NCI-H526 treated with DMSO at 0.1 percent for 48 hours (cell line): ENCODE results near the gene RNF212B.
"Not testable (repeated sequence)": the region's sequence is repeated elsewhere in the genome, so short reads cannot be mapped to it uniquely, and the experiment has no call there.

ENCODE experiments used
- DNase-seq: peaks from one replicate; lab custom pipeline; 2025; lab: John Stamatoyannopoulos, UW

RNF212B gene

DNA sequence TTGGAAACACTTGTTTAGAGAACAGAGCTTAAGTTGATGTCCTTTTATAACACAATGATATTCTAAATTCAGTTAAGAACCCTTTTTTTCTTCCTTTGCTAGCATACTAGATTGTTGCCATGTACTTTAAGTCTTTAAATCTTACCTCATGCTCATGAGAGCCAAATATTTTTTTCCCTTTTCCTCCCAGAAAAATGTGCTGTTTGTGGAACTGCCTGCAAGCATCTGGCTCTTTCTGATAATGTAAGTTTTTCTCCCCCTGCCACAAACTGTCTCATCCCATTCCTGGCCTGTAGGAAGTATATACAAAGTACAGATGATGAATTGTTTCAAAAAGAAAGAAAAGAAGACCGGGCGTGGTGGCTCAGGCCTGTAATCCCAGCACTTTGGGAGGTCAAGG lies 5.3 kb downstream of the RNF212B start:
- no peak for DNase-seq

DNA sequence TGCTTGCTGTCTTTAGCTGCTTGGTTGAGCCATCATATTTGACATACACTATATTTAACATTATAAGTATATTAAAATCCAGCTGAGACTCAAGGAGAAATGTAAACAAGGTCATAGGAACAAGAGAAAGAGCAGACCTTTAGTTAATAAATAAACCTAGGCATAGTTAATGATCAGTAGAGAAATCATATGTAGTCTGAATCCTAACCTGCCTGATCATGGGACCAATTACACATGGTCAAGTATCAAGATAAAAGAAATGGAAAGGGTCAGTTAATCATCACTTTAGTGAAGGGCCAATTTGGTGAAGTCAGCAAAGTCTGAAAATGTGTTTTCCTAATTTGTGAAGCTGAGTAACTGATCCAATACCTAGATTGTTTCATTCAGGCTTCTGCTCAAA lies 7.5 kb downstream of the RNF212B start:
- DNase-seq: no peak

DNA sequence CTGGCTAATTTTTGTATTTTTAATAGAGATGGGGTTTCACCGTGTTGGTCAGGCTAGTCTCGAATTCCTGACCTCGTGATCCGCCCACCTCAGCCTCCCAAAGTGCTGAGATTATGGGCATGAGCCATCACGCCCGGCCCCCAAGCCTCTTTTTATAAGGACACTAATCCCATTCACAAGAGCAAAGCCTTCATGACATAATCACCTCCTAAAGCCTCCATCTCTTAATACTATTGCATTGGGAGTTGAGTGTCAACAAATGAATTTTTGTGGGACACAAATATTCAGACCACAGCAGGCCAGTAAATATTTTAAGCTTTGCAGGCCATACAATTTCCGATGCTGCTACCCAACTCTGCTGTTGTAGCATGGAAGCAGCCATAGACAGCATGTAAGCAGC lies 10.9 kb downstream of the RNF212B start:
- DNase-seq: no peak

DNA sequence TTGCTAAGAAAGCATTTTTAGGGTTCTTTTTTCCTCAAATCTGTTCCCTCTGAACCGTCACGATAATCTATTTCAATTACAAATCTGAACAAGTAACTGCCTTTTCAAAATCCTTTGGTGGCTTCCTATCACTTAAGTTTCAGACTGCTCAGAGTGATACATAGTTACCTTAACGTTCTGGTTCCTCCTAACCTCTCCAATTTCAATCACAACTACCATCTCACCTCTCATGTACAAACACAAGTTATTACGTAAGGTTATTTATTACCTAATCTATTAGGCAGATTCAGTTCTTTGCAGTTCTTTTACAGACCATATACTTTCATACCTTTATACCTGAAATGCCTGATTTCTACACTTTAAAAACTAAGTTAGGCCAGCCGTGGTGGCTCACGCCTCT lies 12.1 kb downstream of the RNF212B start:
- DNase-seq: no peak

DNA sequence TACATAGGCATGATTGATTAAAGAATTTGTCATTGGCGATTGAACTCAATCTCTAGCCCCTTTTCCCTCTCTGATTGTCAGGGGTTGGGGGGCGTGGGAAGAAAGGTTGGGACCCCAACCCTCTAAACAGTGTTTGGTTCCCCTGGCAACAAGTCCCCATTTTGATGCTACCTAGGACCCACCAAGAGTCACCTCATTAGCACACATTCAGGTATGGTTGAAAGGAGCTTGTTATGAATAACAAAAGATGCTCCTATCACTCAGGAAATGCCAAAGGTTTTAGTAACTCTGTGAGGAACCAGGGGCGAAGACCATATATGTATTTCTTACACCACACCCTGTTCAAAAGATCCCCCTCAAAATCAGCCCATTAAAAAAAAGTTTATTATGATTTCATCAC lies 14.3 kb downstream of the RNF212B start:
- DNase-seq: no peak

DNA sequence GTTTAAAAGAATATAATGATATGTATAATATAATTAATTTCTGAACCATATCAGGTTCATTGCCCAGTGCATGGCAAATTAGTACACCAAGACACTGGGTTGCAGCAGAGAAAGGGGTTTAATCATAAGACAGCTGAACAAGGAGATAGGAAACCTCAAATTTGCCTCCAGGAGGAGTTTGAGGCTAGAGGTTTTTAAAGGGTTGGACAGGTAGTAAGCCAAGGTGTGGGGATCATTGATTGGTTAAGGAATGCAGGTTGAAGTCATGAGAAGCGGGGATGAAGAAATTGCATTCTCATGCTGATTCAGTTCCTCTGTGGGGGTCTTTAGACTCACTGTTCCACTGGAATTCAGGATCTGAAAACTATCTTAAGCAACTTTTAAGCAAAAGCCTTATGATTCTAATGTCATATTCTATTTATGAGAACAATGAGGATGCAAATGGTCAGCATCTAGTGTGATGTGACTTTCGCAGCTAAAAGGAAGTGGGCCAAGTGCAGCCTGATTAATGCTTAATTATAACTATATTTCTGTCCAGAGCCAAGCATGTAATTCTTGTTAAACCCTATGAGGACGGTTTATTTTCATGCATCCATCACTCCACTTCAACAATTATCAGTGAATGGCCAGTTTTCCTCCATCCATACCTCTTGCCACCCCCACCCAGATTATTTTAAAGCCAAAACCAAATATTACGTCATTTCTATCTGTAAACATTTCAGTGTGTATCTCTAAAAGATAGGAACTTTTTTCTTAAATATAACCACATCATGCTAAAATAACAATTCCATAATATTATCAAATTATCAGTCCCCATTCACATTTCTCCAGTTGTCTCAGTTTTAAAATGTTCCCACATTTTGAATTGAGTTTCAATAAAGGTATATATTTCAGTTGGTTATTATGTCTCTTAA lies 14.9 kb downstream of the RNF212B start:
- no peak for DNase-seq

DNA sequence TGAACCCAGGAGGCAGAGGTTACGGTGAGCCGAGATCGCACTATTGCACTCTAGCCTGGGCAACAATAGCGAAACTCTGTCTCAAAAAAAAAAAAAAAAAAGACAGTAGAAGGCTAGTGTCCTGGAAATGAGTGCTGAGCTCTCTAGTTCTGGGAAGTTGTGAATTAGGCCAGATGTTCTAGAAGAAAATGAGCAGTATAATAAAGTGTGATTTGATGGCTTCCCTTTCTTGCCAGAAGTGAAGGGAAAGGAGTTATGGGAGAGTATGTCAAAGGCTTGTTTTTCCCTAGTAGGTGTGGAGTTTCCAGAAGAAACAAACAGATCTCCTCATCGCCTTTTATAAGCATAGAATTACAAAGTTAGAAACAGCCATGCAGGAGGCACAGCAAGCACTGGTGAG lies 20.5 kb downstream of the RNF212B start:
- no peak for DNase-seq

DNA sequence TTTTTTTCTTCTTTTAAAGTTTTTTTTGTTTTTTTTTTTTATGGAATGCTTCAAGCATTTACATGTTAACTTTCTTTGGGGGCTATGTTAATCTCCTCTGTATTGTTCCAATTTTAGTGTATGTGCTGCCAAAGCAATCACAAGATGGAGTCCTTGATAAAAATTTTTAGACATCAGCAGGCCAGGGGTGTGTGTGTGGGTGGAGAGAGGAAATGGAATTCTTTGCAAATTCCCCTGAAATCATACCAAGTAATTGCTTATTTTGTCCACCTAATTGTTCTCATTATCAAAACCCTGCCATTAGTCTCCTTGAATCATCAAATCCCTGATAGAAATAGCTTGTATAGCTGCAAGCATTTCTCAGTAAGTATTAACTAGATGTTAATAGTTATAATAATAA lies 21.7 kb downstream of the RNF212B start:
- DNase-seq: no peak

DNA sequence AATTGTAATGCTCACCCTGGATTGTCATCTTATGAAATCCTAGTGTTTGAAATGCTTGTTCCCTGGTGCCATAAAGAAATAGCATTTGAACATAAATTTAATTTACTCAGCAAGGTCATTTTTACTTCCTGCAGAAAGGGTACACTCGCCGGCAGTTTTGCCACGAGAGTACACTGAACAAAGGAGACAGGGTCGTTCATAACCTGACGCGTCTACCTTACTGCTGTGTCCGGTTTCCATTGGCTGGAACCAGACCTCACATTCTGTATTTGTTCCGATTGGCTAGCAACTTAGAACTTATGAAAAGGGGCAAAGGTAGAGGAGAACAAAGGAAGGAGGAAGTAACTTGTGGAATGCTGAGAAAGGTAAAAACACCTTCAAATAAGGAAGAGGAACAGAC lies 23.1 kb downstream of the RNF212B start:
- DNase-seq: not testable (repeated sequence)

DNA sequence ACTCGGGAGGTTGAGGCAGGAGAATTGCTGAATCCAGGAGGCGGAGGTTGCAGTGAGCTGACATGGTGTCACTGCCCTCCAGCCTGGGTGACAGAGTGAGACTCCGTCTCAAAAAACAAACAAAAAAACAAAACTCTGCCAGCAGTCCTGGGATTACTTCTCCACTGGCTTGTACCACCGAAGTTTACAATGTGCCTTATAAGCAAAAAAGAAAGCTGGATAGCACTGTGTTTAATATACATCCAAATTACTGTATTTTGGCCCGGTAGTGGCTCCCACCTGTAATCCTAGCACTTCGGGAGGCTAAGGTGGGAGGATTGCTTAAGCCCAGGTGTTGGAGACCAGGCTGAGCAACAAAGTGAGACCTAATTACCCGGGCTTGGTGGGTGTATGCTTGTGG lies 31.5 kb downstream of the RNF212B start:
- DNase-seq: no peak

DNA sequence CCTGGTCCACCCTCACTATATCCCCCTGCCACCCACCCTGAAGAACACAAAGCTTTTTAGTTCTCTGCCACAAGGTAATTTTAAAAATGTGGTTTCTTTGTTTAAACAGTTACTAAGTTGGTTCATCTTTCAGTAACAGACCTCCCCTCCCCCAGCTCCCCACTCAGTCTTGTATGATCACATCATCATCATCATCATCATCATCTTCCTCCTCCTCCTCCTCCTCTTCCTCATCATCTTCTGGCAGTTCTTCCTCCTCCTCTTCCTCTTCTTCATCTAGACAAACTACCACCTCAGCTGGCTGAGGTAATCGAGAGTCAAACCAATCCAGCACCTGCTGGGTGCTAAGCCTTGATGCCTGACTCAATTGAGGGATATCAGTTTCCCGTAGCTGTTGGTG lies 37.7 kb downstream of the RNF212B start:
- DNase-seq: no peak

DNA sequence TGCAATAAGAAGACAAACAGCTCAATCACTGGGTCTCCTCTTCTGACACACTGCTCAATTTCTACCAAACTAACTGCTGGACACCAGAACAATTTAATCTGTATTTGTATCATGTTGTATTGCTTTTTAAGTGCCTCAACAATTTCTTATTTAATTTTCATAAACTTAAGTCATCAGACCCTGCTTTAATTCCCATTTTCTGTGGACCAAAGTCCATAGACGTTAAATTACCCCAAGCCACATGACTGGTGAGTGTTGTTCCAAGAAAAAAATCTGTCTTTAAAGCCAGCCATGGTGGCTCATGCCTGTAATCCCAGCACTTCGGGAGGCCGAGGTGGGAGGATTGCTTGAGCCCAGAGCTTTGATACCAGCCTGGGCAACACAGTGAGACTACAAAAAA lies 39.5 kb downstream of the RNF212B start:
- no peak for DNase-seq

DNA sequence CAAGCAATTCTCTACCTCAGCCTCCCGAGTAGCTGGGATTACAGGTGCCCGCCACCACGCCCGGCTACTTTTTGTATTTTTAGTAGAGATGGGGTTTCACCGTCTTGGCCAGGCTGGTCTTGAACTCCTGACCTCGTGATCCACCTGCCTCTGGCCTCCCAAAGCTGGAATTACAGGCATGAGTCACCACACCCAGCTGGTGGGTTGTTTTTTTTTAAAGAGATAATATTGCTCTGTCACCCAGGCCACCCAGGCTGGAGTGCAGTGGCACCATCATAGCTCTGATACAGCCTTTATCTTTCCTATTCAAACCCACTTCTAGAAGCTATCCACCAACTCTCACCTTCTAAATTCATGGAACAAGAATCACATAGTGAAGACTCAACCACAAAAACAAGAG lies 40.2 kb downstream of the RNF212B start:
- not testable (repeated sequence) for DNase-seq

DNA sequence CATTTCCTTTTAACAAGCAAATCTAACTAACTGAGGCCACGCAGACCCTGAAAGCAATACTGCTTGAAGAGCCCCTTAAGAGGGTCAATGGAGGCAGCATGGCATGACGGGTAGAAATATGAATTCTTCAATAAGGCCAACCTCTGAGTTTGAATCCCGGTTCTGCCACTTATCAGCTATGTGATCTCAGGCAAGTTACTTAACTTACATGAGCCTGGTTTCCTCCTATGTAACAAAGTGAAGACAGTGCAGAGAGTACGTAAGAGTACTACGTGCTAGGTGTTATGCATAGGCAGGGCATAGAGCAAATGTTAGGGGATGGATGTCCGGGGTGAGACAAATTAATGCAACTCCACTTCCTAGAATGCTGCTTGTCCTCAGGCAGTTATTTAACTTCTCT lies 43.5 kb downstream of the RNF212B start:
- DNase-seq: no peak

DNA sequence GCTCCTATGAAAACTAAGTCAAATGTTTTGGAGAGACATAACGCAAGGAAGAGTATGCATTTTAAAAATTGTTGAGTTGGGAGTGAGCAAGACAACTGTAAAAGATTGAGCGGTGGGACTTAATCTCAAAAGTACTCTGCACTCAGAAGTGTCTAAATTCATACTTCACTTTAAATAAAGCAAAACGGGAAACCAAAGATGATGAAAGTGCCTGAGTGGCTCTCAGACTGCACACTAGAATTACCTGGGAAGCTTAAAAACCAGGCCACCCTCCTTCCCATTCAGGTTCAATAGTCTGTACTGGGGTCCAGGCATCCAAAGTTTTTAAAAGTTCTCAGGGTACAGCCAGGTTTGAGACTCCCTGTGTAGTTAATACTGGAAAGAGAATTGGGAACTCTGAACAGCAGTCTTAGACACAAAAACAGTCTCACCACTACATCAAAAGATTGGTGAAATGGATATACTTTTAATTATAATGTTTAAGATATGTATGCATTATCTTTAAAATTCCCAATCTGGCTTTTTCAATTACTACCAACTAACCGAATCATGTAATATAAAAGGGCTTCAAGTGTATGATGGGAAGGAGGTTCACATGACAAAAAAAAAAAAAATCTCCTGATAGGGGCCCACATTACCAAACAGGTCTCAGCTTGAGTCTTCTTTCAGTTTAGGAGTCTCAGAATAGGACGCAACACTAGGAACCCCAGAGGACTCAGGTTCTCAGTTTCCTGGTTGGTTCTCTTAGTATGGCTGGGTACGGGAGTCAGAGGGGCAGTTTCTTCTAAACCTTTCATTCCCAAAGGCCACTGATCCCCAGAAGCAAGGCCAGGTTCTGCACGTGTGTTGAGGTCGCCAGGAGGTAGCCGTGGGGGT lies 47.2 kb downstream of the RNF212B start:
- no peak for DNase-seq

DNA sequence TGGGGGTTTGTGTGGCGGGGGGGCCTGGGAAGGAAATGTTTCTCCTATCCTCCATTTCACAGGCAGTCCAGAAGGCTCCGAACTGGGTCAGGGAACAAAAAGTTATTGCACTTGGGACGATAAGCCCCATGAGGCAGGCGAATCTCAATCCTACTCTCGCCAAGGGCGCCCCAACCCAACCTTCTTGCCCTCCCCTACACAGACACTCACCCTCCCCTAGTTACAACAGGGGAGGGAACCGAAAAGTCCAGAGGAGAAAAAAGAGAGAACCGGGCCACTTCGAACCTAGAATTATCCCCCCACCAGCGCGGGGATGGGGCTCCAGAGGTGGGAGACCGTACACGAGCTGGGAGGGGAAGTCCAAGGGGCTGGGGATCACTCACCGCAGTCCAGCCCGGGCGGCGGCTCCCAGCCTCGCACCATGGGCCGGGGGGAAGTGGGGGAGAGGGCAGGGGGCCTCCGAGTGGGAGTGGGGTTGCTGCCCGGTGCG lies 47.8 kb downstream of the RNF212B start:
- DNase-seq: no peak

DNA sequence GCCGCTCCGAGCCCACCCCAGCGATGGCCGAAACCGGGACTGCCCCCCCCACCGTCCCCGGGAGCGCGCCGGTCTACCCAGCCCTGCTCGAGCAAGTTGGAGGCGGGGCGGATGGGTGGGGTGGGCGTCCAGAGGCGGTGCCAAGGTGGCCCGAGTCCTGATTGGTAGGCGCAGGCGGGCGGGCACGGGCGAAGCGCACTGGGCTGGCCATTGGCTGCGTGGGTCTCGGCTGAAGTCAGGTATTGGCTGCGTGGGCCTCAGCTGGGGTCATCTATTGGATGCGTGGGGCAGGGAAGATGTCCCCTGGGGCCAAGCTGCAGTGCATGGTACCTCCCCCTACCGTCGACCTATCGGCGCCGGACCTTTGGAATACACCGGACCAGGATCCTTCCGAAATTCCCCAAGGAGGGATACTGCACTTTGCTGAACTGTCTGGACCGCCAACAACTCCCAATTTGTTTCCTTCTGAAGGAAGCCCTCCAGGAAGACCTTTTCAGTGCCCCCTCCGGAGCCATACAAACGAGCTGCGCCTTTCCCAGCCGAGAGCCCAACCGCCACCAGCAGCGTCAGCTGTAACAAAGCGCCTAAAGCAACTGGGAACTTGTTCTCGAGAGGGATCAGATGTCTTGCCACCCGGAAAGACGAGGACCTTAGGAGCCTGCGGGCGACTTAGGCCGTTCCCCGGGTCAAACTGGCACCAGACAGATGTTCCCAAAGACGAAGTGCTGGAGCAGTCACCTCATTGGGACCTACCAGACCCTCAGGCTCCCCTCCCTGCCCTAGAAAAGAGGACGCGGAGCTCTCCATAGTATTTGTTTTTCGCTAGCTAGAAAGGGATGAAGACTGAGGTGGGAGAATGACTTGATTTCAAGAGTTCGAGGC lies 48.5 kb downstream of the RNF212B start, which contains the start of gene HOMEZ:
Gene HOMEZ, minus strand, starts transcription at position 113 of the 882 bp plus-strand sequence. CDS start 180 bp downstream, outside the sequence.
- peak; percentile 98 for DNase-seq

DNA sequence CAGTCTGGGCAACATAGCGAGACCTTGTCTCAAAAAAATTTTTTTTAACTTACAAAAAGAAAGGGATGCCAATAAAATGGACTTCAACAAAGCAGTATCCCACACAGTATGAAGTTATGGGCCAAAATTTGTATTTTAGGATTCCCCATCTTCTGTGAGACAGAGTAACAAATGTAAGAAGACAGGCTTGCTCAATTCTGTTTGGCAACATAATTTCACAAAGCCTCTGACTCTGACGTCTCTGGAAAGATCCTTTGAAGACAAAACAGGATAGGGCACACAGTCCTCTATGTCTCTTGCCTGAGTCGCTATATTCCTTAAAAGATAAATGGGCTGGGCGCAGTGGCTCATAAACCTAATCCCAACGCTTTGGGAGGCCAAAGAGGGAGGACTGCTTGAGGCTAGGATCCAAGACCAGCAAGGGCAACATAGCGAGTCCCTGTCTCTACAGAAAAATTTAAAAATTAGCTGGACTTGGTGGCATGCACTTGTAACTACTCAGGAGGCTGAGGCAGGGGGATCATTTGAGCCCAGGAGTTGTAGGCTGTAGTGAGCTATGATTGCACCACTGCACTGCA lies 49.3 kb downstream of the RNF212B start:
- DNase-seq: no peak

DNA sequence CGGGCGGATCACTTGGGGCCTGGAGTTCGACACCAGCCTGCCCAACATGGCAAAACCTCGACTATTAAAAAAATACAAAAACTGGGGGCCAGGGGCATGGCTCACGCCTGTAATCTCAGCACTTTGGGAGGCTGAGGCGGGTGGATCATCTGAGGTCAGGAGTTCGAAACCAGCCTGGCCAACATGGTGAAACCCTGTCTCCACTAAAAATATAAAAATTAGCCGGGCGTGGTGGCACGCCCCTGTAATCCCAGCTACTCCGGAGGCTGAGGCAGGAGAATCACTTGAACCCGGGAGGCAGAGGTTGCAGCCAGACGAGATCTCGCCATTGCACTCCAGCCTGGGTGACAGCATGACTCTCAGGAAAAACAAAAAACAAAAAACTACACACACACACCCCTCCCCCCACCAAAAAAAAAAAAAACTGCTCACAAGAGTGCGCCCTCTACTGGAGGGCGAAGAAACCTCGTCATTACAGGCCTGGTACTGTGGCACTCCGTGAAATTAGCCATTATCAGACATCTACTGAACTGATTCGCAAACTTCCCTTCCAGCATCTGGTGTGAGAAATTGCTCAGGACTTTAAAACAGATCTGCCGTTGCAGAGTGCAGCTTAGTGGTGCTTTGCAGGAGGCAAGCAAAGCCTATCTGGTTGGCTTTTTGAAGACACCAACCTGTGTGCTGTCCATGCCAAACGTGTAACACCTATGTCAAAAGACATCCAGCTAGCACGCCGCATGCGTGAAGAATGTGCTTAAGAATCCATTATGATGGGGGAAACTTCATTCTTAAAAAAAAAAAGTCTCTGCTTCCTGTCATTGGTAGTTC lies 57.2 kb downstream of the RNF212B start:
- DNase-seq: peak; percentile 8

DNA sequence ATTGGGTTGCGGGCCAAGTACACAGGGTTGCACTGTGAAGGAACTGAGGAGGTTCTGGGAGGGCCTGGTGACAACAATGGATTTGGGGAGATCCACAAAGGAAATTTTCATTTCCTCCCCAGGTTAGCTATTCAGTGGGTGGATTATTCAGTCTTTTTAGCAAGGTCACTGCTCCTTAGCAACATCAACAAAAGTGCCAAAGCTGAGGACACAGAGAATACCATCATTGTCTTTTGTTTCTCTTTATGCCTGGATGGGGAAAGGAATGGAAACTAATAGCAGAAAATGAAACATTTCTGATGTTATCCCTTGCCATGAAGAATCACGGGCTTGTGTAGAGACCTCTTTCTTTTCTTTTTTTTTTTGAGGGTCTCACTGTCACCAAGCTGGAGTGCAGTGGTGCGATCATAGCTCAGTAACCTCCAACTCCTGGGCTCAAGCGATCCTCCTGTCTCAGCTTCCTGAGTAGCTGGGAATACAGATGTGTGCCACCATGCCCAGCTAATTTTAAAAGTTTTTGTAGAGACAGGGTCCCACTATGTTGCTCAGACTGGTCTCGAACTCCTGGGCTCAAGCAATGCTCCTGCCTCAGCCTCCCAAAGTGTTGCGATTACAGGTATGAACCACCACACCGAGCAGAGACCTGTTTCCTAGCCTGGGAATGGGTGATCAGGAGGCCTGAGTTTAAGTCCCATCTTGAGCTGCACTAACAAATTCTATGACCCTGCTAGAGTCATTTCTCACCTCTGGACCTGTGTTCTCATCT lies 58.5 kb downstream of the RNF212B start:
- no peak for DNase-seq
